HTR-8/SVneo (cell line): ENCODE data around the gene XPR1.
"Not testable (repeated sequence)": the region's sequence is repeated elsewhere in the genome, so short reads cannot be mapped to it uniquely, and the experiment has no call there.

ENCODE experiments used
- DNase-seq: peaks from one replicate; pipeline ENCODE4 v3.0.0; 2011; ENCODE audit warnings: low spot score, mixed read lengths; ENCODE audit not compliant: insufficient read length
- FAIRE-seq: peaks from 2 replicates; lab custom pipeline; 2011; peaks lifted over from hg19 to GRCh38; lab: Jason Lieb, UNC

Gene XPR1

DNA sequence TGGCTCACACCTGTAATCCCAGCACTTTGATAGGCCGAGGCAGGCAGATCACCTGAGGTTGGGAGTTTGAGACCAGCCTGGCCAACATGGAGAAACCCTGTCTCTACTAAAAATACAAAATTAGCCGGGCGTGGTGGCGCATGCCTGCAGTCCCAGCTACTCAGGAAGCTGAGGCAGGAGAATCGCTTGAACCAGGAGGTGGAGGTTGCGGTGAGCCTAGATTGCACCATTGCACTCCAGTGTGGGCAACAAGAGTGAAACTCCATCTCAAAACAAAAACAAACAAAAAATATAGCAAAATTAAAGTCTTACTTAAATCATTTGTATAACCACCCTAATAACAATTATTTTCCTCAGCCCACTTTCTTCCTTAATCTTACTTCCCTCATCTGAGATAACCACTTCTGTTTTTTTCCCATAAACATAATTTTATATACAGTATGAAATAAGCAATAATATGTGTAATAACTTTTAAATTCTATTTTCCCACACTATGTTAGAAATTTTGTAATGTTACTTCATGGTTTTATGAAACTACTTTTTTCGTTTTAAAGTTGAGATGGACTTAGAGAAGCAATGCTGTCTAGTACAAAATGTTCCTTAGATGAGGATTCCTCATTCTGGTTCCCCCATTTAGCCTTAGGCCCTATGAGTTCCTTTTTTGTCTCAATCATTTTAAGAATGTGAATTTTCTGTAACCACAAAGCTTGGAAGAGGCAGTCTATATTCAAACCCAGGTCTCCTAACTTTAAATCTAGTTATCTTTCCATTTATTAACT is 226.3 kb downstream of the XPR1 start:
- not testable (repeated sequence) for FAIRE-seq

DNA sequence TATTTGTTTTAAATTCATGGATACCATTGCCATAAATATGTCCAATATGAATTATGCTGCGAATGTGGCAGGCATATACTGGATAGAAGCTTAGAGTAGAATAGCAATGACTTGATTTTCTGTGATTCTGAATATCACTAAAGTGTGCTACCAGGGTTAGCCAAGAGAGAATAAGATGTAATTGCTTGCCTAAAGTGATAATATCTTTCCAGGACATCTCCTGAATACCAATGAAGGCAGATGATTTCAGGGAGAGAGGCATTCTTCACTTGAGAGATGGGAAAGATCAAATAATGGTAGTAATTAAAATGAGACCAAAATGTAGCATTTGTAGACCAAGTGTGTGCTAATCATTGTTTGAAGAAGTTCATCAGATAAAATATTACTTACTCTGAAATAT is 227.5 kb downstream of the XPR1 start:
- no peak for FAIRE-seq
- no peak for DNase-seq

More for the DNA sequence above, 226.3 kb downstream of the XPR1 start:
- DNase-seq = not testable (repeated sequence)

DNA sequence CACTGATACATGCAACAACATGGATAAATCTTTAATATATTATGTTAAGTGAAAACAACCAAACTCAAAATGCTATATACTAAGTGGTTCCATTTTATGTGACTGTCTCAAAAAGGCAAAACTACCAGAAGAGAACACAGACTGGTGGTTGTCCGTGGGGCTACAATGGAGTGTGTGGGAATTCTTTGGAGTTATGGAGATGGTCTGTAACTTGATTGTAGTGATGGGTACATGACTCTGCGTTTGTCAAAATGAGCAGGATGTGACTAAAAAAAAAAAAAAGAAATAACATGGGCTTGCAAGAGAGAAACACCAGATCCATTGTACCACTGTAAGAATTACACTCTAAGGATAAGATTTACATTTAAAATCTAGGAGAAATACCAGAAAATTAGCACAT is 228.7 kb downstream of the XPR1 start:
- FAIRE-seq (no peak), DNase-seq (no peak)

DNA sequence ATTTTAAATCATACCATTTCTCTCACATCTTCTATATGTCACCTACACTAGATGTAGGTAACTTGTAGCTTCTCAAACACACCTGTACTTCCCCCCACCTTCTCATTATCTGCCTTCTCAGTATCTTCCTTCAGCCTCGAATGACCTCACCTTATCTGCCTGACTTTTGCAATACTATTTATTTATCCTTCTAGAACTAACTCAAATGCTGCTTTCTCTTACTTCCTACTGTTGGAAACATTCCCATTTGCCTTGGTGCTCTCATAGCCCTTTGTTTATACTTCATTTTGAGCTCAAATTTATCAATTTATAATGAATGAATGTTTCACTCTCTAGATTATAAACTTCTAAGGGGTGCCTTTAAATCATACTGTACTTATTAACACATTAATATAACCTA is 230.5 kb downstream of the XPR1 start:
- no peak for FAIRE-seq
- DNase-seq = no peak

DNA sequence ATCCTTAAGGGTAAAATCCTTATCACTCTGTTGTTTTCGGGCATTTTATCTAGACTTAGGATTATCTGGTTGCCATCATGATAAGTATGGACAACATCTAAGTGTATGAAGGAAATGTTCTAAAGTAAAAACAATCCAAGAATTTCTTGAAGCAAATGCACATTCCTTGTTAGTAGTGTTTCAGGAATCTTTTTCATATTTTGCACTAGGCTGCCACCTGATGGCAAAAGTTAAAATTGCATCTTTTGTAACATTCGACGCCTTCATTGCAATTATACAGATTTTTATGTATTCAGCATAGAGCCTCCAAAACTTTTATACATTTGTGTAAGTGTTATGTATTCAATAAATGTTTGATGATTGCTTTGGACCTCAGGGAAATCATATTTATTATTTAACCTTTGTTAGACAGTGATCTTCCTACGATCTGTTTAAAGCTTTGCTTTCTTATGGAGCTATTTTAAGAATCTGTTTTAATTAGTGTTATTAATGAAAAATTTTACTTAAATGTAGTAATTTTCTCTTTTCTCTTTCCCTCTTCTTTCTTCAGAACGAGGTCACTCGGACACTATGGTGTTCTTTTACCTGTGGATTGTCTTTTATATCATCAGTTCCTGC is 231.4 kb downstream of the XPR1 start:
- DNase-seq (peak; percentile 43), FAIRE-seq (no peak)

DNA sequence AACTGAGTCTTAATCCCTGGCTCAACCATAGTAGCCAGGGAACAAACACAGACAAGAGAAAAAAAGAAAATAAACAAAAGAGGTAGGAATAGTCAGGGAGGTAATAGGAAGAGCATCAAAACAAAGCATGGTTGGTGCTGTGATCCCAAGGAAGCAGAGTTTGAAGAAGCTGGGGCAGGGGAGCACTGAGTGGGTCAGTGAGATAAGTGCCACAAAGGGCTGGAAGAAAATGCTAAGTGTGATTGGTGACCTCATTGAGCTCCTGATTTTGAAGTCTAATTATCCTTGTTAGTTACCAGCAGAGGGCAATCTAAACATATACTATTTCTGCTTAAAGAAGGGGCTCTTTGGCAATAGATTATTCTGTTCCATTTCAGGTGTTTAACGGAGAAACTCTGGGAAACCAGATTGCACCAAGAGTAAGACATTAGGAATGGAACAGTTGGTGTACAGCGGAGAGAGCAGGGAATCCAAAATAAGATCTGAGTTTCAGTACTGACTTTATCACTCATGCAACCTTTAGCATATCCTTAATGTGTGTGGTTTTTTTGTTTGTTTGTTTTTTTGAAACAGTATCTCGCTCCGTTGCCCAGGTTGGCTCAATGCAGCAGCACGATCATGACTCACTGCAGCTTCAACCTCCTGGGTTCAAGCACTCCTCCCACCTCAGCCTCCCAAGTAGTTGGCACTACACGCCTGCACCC is 250.1 kb downstream of the XPR1 start:
- DNase-seq (peak; percentile 60), FAIRE-seq (no peak)

DNA sequence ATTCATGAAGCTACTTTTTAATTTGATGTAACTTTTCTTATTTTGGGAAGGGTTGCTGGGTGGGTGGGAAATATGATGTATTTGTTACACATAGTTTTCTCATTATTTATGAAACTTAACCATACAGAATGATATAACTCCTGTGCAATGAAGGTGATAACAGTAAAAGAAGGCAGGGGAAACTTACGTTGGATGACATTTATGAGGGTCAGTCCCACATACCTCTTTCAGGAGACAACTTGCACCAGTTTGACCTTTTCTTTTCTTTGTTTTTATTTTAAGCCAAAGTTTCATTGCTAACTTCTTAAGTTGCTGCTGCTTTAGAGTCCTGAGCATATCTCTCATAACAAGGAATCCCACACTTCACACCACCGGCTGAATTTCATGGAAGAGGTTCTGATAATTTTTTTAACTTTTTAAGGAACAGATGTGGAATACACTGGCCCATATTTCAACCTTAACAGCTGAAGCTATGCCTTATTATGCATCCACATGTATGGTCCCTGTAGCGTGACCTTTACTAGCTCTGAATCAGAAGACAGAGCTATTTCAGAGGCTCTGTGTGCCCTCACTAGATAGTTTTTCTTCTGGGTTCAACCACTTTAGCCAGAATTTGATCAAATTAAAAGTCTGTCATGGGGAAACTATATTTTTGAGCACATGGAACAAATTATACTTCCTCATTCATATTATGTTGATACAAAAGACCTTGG is 252.9 kb downstream of the XPR1 start:
- no peak for FAIRE-seq
- DNase-seq = no peak

DNA sequence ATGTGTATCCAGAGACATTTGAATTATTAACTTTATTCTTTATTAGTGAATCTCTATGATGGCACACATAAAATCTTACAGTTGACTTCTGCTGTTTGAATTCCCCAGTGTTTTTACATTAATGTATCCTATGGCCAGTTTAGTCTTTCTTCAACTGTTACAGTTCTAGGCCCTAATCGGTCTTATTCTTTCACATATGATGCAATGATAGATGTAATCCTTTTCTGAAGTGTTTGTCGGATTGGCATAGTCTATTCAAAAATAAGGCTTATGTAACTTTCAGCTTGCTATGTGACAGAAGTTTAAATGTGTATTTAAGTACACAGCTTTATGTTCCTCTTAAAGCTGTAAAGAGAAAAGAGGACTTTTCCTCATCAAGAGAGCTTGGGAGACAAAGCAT is 254.5 kb downstream of the XPR1 start:
- FAIRE-seq (no peak), DNase-seq (no peak)

DNA sequence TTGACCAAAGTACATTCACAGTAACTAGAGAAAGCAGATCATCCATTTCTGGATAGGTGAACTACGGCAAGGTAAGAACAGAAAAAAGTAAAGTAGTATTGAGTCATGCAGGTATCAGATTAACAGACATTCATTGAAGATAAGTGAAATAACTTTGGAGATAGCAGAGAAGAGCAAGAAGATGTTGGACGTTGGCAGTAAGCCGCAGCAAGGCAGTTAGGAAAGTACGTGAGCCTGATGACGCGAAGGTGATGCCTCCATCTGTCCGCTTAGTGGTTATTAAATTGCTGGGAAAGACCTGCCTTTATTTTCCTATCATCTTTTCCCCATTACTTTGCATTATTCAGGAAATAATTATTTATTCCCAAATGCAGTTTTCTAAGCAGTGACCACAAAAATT is 256.0 kb downstream of the XPR1 start:
- no peak for FAIRE-seq

DNA sequence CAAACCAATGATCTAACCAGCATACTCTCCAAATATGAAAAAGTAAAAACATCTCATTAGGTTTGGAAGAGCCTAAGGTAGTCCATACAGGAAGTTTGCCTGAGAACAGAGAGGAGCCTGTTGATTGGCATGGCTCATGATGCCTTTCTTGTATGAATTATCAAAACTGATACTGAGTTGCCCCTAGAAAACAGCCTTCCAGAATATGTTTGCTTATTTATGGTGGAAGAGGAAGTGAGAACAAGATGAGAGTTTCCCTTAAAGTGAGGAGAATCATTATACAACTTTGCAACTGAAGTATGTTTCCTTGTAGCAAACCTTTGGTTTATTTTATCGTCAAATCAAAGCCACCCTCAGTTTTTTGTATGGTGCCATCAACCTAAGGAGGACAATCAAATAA is 257.0 kb downstream of the XPR1 start:
- FAIRE-seq (no peak), DNase-seq (no peak)

More for the DNA sequence above, 256.0 kb downstream of the XPR1 start:
- no peak for DNase-seq

DNA sequence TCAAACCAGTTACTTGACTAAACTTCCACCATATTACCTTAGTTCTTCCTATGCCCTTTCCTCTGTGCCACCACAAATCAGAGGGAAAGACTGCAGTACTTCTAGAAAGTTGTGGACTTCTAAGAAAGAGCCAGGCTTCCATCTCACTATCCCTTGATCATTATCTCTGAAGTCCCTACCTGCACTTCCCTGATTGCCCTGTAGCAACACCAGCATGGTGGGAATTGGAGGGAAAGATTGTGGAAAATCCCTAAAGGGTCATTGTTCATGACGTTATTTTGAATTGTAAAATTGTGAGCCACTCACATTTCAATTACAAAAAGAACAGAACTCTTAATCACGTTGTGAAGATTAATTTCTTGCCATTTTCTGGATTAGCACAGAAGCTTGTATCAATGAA is 257.5 kb downstream of the XPR1 start:
- FAIRE-seq (no peak), DNase-seq (no peak)

DNA sequence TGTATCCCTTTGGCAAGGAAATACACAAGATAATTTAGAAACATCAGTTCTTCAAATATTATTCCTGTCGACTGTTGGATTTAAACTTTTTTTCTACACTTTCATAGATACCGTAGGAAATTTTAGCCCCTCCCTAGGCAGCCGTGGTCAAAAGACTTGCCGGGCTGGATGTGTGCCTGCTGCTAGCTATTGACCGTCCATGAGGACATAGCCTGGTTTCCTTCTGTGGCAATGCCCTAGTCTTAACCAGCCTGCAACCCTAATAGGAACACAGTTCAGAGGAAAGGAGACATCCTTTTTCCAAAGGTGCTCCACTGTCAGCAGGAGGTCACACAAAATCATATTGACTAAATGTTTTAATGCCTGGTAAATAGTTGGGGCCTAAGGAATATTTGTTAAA is 260.4 kb downstream of the XPR1 start:
- DNase-seq (no peak), FAIRE-seq (no peak)

DNA sequence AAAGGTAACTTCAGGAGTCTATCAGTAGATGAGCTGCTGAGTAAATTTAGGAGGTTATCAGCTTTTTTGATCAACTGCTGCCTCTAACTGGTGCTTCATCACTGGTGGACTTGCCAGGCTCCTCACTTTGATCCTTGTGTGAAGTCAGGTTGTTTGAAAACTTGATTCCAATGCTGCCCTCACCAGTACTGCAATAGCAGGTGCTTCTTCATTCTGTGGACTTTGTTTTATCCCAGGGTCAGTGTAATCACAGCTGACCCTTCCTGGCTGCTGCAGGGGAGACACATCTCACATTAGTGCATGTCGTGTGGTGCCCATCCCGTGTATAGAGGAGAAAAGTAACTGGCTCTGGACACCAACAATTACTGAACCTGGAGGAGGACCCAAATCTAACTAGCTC is 260.9 kb downstream of the XPR1 start:
- FAIRE-seq = no peak
- no peak for DNase-seq

DNA sequence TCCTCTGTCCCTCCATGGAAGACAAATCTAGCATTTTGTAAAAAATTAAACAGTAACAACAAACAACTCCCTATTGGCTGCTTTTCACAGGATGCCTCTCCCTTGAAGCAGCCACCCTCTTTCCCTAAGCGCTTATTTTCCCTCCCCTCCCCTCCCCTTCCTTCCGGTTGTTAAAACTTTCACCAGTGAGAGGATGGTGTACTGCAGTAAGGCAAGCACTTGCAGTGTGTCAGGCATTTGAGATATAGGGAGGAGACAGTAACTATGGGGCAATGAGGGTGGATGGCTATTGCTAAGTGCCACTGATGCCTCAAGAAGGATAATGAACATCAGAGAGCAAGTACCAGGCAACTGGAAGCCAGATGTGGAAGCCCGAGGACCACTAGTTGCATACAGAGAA is 261.8 kb downstream of the XPR1 start:
- no peak for FAIRE-seq
- DNase-seq = no peak

DNA sequence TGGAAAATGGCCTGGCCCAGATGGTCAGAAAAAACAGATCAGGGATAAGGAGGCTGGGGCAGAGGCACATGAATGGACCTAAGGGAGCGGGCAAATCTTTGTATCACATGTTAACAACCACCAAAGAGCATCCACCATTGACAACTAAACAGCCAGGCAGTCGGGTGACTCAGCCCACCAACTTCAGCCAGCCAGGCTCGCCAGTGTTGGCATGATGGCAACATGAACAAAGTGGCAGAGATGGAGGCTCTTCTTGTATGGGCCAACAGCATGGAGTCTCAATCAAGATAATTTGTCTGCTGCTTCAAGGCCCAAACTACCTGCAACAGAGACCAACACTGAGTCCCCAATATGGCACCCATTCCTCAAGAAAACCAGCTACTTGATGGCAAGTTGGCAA is 264.3 kb downstream of the XPR1 start:
- no peak for DNase-seq
- FAIRE-seq = no peak

DNA sequence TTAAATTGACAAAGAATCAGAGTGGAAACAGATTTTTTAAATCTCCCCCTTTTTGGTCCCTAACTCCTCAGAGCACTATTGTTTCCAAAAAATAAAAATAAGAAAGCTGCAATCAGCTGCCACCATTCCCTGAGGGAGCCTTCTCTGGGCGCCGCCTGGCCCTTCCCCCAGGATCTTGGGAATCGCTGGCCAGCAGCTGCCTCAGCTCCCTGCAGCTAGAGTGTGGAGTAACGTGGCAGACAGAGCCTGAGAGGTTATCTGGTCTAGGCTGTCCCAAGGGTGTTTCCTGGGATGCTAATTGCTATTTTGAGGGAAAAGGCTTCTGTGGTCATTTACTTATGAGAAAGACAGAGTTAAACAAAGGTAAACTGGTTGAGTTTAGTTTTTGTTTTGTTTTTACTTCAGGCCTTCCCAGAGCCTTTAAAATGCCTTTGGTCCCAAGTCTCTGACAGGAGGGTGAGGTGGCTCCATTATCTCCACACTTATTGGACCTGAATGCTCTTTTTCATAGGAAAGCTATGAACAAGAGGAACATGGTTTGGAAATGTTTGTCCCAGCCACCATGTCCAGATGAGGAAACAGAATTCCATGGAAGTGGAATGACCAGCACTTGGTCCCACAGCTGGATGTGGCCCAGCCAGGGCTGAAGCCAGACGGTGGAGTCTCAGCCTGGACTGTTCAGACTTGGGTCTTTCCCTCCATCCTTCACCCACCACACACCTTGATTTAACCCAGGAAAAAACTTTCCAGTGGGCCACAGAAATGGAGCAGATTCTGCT is 266.8 kb downstream of the XPR1 start:
- FAIRE-seq = no peak
- no peak for DNase-seq

DNA sequence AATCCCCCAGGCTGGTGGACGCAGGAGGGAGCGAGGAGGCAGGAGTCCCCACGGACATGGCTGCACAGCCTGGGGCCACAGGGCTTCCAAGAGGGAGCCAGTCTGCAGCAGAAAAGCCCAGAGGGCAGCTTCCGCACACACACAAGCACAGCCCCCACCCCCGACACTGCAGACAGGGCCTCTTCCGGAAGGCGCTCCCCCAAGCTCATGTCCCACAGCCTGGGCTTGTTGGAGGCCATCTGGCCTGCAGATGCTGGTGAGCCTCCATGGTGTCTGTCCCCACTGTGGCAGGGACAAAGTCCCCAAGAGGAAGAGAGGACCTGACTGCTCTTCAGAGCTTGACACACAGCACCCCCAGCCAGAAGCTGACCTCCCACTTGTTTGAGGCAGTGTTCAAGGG is 267.4 kb downstream of the XPR1 start:
- DNase-seq (no peak), FAIRE-seq (no peak)

DNA sequence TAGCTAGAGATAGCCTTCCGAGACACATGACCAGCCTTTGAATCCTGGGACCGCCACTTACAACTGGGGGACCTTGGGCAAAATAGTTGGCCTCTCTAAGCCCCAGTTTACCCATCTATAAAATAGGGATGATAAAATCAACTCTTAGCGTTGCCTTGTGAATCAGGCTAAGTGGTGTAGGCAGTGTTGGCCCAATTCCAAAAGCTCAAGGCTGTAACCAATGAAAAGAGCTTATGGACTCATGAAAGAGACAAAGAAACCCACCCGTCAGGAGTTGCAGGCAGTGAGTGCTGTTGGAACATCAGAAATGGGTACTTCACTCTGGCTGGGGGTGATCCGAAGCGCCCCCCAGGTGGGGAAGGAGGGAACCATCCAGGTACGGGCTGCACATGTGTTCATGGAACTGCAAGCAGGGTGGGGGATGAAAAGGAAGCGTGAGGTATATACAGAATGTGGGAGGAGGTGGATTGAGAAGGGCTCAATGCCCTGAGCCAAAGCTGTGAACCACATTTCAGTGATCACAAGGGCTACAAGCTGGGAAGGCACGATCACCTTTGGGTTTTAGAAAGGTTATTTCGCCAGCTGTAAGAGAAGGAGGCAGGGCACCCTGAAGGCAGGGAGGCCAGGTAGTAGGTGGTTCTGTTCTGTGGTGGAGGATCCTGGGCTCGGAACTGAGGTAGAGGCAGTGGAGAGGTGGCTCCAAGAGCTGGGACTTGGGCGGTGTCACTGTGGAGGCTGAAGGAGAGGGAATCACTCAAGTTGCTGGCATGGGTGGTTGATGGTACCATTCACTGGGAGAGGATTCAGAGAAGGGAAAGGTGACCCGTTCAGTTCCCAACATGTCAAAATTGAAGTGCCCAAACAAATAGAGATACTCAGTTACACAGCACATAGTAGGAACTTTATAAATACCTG is 269.5 kb downstream of the XPR1 start:
- DNase-seq = no peak
- FAIRE-seq = no peak

DNA sequence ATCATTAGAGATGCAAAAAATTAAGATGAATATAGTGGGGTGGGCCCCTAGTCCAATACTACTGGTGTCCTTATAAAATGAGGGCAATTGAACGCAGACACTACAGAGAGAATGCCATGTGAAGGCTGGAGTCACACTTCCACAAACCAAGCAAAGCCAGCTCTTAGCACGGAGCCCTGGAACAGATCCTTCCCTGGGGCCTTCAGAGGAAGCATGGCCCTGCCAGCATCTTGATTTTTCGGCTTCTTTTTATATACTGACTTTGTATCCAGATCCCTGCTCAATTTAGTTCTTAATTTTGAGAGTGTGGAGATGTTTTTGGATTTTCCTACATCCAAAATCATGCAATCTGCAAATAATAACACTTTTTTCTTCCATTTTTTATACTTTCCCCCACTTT is 270.7 kb downstream of the XPR1 start:
- FAIRE-seq = no peak
- DNase-seq = no peak
